Mucosa of descending colon (tissue), 3 donors: Measurements from ENCODE around the gene KBTBD8. TPM values are rescaled to one million over a fixed set of nuclear protein-coding genes. Genes with fewer than 3 reads are reported as not detected.

ENCODE experiments used
- ATAC-seq: fragments of 200-7000 bp; cut with Tn5 transposase; one replicate; pipeline ENCODE4 v1.9.1; 2020; ENCODE audit warnings: mild to moderate bottlenecking, moderate library complexity
- DNase-seq, 3 donors: peaks; one replicate each; pipeline ENCODE4 v3.0.0-alpha.2; 2020
- H3K36me3 ChIP-seq: fragments of 200-600 bp; one replicate; pipeline ENCODE4 v1.8.0; 2021; ENCODE audit warnings: low read depth, mild to moderate bottlenecking
- H3K4me1 ChIP-seq: fragments of 200-600 bp; one replicate; pipeline ENCODE4 v1.8.0; 2021; ENCODE audit warnings: low read depth, mild to moderate bottlenecking
- H3K4me3 ChIP-seq: fragments of 200-600 bp; one replicate; pipeline ENCODE4 v1.8.0; 2021; ENCODE audit warnings: mild to moderate bottlenecking
- H3K9me3 ChIP-seq: fragments of 200-600 bp; one replicate; pipeline ENCODE4 v1.8.0; 2021; ENCODE audit warnings: mild to moderate bottlenecking
- intact Hi-C, 2 donors: fragments of 100-400 bp; cut with DNase I in 1 of 2; cut with micrococcal nuclease in 1 of 2; formaldehyde crosslinking; loops; one replicate each; pipeline versions ENCODE4 v1.11.0 to v1.11.1; 2022; cut with DNase I, micrococcal nuclease
- total RNA-seq, 3 donors: library from RNA; stranded (reverse); fragmentation: NEBNext Ultra II Directional in 2 of 3; extraction: Animal tissue kit (Norgen Biotek cat#: 25700) in 2 of 3; gene quantifications; one replicate each; pipeline versions ENCODE4 v1.2.1 to v1.2.4, GENCODE V29; 2021 to 2023
- TF ChIP-seq, protein P1 (sequence below): fragments of 200-600 bp; IDR thresholded peaks from one replicate; pipeline ENCODE4 v1.8.0; 2022; ENCODE audit warnings: antibody characterized with exemption, mild to moderate bottlenecking
- donor health status: DM: no; HTN: no; CAD: no; lungs with moderate emphysema.
- donor health status: DM: no; HTN: no; CAD: no.
- donor health status: DM: no; HTN: yes; CAD: no.

The KBTBD8 gene
- total RNA-seq, 3 donors from 2014 or later: 1.9 to 2.7 (median 2.5) TPM

DNA sequence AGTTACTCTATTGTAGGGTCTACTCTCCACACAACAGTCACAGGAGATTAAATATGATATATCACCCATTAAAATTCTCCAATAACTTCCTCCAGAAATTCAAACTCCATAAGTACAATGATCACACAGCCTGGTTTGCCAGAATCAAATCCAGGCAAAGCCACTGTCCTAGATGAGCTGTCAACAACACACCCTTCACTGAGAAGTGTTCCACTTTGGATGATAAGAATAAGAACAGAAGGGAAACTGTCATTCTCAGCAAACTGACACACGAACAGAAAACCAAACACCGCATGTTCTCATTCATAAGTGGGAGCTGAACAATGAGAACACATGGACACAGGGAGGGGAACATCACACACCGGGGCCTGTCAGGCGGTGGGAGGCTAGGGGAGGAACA is 41.4 kb upstream of the KBTBD8 start:
- intact Hi-C loops: no loop called here
- TF ChIP-seq, protein P1, sequence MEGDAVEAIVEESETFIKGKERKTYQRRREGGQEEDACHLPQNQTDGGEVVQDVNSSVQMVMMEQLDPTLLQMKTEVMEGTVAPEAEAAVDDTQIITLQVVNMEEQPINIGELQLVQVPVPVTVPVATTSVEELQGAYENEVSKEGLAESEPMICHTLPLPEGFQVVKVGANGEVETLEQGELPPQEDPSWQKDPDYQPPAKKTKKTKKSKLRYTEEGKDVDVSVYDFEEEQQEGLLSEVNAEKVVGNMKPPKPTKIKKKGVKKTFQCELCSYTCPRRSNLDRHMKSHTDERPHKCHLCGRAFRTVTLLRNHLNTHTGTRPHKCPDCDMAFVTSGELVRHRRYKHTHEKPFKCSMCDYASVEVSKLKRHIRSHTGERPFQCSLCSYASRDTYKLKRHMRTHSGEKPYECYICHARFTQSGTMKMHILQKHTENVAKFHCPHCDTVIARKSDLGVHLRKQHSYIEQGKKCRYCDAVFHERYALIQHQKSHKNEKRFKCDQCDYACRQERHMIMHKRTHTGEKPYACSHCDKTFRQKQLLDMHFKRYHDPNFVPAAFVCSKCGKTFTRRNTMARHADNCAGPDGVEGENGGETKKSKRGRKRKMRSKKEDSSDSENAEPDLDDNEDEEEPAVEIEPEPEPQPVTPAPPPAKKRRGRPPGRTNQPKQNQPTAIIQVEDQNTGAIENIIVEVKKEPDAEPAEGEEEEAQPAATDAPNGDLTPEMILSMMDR: no peak
- Histone ChIP-seq H3K36me3 (no peaks in the 10 kb centered on the region), H3K9me3 (no peaks in the 10 kb centered on the region), H3K4me1 (peaks cover 7% of the 10 kb centered on the region), H3K4me3 (no peak overlapping the region)
- DNase-seq (no peak), ATAC-seq (no peak)

DNA sequence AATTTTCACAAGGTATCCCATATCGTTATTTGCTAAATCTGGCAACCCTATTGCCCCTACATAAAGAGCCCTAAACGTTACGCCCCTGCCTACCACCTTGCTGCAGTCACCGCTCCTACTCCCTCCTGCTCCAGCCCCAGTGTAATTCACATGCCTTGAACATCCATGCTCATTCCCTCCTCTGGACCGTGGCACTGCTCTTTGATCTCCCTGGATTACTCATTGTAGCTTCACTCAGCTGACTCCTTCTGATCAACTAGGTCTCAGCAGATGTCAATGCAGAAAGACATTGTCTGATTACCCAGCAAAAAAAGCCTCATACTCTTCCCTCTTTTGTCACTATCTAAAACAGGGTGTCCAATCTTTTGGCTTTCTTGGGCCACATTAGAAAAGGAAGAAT is 40.7 kb upstream of the KBTBD8 start:
- Histone ChIP-seq H3K4me3 (no peak overlapping the region), H3K36me3 (no peaks in the 10 kb centered on the region), H3K9me3 (no peaks in the 10 kb centered on the region), H3K4me1 (peaks cover 9% of the 10 kb centered on the region)
- TF ChIP-seq, protein P1: no peak
- DNase-seq (no peak), ATAC-seq (peak; percentile 68)
- intact Hi-C loops: no loop called here

DNA sequence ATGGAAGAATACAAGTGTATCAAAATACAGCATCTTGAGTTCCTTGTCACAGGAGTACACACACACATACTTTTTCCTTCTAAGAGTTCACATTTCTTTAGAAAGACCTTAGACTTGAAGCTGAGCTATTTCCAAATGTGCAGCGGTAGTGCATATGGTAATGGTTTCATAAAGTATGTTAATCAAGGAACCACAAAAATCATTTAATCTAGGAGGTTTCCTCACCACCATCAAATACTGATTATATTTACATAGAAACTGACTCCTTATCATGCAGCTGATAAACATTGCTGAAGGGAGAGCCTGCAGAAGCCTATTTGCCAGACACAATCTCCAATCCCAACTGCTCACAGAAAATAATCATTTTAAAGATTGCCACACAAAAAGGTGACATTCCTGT is 40.0 kb upstream of the KBTBD8 start:
- TF ChIP-seq, protein P1: no peak
- Histone ChIP-seq H3K36me3 (no peaks in the 10 kb centered on the region), H3K4me3 (no peak overlapping the region), H3K4me1 (peaks cover 11% of the 10 kb centered on the region), H3K9me3 (no peaks in the 10 kb centered on the region)
- DNase-seq (no peak), ATAC-seq (no peak)
- intact Hi-C loops: no loop called here

DNA sequence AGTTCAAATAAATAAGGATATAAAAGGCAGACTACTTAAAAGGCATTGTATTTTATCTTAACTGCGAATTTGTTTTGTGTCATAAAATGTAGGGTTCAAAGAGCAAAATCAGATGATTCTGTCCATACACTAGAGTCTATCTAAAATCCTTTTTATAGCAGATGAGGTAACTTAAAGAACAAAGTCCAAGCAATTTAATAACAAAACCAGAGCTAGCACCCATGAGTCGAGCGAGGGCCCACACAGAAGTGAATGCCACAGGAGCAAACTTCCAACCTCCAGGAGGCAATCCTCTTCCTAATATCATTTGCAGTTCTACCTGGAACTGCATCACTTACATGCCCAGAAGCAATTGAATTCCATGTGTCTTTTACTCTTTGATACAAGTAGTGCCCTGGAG is 35.4 kb upstream of the KBTBD8 start:
- DNase-seq (peak in 2 of 3 donors; percentile 42 to 47), ATAC-seq (peak; percentile 97)
- intact Hi-C loops: loop anchor here in 1 of 2 donors (10.0 kb wide), 1 partner anchor 1942 kb away; no protein-coding TSS in a partner anchor
- H3K4me3 ChIP-seq: no peak overlapping the region
- no peaks in the 10 kb centered on the region for H3K9me3 ChIP-seq
- TF ChIP-seq, protein P1: no peak
- peaks cover 8% of the 10 kb centered on the region for H3K4me1 ChIP-seq
- no peaks in the 10 kb centered on the region for H3K36me3 ChIP-seq

DNA sequence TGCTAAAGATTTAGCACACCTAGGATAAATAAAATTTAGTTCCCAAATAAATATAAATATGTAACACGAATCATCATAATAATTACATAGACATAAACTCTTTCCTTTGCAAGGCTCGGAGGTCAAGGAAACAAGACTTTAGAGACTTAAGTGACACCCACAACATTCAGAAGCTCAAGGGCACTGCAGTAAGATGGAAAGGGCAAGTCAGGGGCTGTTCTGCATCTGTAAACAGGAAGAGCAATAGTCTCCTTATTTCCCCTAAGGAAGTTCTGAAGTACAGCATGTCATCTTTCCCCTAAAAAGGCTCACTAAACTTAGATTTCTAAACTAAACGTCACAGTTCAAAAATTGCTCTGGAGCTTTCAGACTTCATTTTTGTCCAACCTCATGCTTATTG is 26.9 kb upstream of the KBTBD8 start:
- DNase-seq (no peak), ATAC-seq (no peak)
- TF ChIP-seq, protein P1: no peak
- H3K36me3 ChIP-seq: no peaks in the 10 kb centered on the region
- H3K4me3 ChIP-seq: no peak overlapping the region
- intact Hi-C loops: no loop called here
- no peaks in the 10 kb centered on the region for H3K9me3 ChIP-seq
- no peaks in the 10 kb centered on the region for H3K4me1 ChIP-seq
